HG02884 (cell line): ENCODE measurements around the gene PTPRT.

ENCODE experiments used
- ATAC-seq: cut with Tn5 transposase; IDR thresholded peaks from one replicate; pipeline ENCODE4 v1.9.1; 2021; ENCODE audit warnings: mild to moderate bottlenecking, moderate library complexity; ENCODE audit not compliant: unreplicated experiment

The PTPRT gene

GRCh38 chr20:42097741-42098140, 1092.0 kb downstream of the PTPRT start:
- ATAC-seq = no peak

DNA sequence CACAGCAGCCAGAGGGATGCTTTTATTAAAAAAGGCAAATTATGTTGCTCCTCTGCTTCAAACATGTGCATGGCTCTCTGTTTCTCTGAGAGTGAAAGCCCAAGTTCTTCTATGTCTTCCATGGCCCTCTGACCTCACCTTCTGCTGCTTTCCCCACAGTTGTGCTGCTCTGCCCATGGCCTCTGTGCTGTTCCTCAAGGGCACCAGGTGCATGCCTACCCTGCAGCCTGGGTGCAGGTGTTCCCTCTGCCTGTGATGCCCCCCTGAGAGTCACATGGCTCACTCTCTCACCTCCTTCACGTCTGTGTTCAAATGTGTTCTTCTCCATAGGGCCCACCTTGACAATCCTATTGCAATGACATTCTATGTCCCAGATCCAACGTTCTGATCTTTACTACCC, 1094.5 kb downstream of the PTPRT start:
- no peak for ATAC-seq

DNA sequence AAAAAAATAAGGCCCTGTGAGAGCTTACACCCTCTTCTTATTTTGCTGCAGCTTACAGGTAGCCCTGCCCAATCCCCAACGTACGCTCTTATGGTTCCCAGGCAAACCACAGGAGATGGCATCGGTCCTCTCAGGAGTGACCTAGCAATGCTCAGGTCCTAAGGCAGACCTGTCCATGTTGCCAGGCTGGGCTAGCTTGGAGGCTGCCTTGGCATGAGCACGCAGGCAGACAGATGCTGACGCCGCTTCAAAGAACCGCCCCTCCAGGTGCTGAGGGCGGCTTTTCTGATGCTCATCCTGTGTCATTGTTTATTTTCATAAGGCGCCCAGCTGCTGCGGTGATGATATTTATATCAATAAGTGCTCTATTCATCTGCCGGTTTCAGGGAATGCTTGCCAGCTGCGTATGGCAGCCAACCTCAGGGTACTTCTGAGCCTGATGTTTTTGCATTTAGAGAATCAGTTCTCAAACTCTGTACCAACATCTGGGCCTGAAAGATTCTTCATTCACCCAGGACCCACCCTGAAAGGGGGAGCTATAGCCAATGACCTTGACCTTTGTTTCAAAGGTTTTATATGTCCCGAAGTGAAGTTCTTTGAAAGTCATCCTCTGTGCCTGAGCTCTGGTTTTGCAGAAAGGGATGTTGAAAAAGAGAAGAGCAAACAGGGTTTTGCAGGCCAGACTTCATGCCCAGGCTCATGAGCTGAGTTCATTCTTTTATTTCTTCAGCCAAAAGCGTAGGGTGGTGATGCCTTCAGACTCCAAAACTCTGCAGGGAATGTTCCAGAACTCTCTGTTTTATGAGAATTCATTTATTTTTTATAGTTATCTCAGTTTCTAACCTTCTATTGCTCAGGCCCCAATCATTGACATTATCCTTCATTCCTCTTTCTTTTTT, 1095.9 kb downstream of the PTPRT start:
- no peak for ATAC-seq

DNA sequence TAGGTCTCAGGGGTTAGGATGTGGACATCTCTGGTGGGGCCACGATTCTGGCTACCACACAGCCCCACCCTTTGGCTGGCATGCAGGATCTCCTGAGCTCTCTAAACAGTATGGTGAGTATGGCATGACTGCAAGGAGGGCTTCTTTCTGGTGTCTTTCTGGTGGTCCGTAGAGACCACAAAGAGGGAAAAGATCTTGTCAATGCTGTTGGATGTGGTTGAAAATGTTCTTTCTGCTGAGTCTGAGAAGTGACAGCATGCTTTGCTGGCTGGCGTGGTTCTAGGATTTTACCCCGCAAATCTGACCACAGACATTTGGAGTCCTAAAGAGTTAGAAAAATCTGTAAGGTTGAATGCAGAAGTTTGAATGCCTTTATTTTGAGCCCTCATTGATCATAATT, 1096.7 kb downstream of the PTPRT start:
- ATAC-seq = no peak

GRCh38 chr20:42085366-42085765, 1104.3 kb downstream of the PTPRT start:
- no peak for ATAC-seq

DNA sequence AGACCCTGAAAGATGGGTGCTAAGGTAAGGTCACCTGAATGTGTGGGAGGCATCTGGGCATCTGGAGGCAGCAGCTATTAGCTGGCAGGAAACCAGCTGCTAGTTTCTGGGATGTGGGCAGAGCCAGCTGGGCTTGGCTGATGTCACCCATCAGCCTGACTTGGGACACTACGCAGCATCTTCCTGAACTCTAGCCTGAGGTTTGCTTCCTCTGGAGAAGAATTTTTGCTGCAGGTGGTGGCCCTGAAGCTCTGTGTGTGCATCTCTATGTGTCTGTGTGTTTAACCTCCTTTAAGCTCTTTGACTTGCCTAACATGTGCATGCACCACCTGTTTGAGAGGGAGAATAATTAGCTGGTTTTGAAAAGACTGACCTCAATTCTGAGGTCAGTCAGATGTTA, 1106.4 kb downstream of the PTPRT start:
- no peak for ATAC-seq

DNA sequence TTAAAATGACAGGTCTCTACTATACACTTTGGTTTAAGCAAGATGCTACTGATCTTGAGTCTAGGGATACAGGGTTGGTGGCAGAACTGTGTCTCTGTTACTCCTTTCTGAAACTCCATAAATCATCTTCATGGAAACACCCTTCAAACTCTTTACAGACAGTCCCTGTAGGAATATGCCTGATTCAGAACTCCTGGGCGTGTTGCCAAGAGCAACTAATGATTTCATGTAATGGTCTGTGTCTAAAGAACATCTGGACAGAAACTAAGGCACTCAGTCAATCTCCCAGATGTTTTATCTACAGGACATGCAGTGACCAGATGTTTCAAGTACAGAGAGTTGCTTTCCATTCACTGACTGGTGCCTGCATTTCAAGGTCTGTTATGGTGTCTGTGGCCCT, 1107.1 kb downstream of the PTPRT start:
- no peak for ATAC-seq

DNA sequence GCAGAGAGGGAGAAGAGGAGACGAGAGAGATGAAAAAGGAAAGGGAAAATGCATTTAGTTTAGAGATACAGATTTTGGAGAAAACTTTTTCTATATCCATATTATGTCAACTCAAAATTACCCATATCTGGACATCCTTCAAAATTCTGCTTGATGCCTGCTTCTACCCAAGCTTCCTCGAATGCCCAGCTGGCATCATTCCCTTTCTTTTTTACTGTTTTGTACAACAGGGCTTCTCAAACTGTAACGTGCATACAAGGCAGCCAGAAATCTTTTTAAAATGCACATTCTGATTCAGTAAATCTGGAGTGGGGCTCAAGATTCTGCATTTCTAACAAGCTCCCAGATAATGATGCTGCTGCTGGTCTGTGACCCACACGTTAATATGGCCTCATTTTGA, 1108.8 kb downstream of the PTPRT start:
- no peak for ATAC-seq

GRCh38 chr20:42074944-42075343, 1114.8 kb downstream of the PTPRT start:
- no peak for ATAC-seq

- no peak for ATAC-seq
Measured at GRCh38 chr20:42067596-42067995, 1122.1 kb downstream of the PTPRT start.

GRCh38 chr20:42067174-42067573, 1122.5 kb downstream of the PTPRT start:
- no peak for ATAC-seq

DNA sequence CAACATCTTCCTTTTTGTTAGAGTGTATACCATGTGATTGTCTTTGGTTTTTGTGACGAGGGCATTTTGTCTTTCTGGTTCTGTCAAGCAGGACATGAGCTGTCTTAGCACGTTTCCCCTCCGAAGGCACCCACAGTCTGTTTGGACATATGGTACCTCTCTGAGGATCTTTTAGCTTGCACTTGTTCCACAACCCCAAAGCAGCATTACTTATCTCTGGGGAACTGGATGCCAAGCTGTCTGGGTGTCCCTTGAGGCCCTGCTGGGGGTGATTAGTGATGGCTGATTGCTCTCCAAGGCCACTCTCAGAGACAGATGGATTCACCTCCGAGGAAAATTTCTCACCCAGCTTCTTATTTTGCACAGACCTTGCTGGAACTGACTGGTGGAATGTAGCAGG, 1126.6 kb downstream of the PTPRT start:
- ATAC-seq = no peak

- no peak for ATAC-seq
Measured at GRCh38 chr20:42053350-42053749, 1136.4 kb downstream of the PTPRT start.

GRCh38 chr20:42051921-42052320, 1137.8 kb downstream of the PTPRT start:
- no peak for ATAC-seq

- no peak for ATAC-seq
Measured at GRCh38 chr20:42046371-42047085, 1143.2 kb downstream of the PTPRT start.

DNA sequence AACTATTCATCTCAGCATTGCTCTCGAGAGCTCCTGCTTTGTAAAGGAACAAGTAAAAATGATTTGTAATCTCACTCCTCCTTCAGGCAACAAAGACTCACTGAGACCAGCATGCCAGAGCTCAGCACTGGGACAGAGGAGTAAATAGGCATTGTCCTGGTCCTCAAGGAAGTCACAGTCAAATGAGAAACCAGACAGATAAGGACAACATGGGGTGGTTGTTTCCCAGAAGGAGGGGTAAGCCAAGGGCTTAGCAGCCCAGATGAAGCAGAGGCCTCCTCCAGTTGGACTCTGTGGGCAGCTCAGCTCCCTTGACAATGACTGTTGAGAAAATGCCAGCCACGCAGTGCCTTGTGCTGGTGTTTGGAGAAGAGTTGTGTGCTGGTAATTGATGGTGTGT, 1145.8 kb downstream of the PTPRT start:
- ATAC-seq = no peak

GRCh38 chr20:42041000-42041565, 1148.6 kb downstream of the PTPRT start:
- ATAC-seq = no peak

DNA sequence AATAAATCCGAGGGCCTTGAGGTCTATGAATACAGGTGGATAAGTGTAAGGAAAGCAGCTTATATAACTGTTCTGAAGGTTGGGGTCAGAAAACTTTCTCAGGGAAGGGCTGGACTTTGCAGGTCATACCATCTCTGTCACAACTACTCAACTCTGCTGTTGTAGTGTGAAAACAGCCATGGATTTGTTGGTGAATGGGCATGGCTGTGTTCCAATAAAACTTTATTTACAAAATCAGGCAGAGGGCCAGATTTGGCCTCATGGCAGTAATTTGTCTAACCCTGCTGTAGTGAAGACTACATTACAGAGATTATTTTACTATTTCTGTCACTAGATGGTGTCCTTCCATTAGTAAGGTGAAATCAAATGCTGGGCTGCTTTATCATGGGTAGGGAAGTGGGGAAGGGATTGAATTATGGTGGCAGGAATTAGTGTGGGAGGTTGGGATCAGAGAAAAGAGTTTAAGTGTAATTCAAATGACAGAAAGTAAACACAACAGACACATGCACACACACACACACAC, 1161.9 kb downstream of the PTPRT start:
- ATAC-seq = no peak

GRCh38 chr20:42026599-42026998, 1163.1 kb downstream of the PTPRT start:
- no peak for ATAC-seq

- no peak for ATAC-seq
Measured at GRCh38 chr20:42024653-42025052, 1165.1 kb downstream of the PTPRT start.
